GM19023 (cell line): Measurements from ENCODE around the gene PTPN3.

Source experiments
- ATAC-seq: cut with Tn5 transposase; IDR thresholded peaks from one replicate; pipeline ENCODE4 v1.9.1; 2021; ENCODE audit warnings: mild to moderate bottlenecking, moderate library complexity; ENCODE audit not compliant: unreplicated experiment

Gene PTPN3

GRCh38 chr9:109477258-109478050 lies 20.7 kb downstream of the PTPN3 start:
- ATAC-seq = peak; percentile 86

GRCh38 chr9:109476642-109477257 lies 21.4 kb downstream of the PTPN3 start:
- ATAC-seq = no peak

- no peak for ATAC-seq
These were observed 22.6 kb downstream of the PTPN3 start for GRCh38 chr9:109475526-109475925.

GRCh38 chr9:109474944-109475343 lies 23.2 kb downstream of the PTPN3 start:
- ATAC-seq = no peak

- no peak for ATAC-seq
These were observed 23.9 kb downstream of the PTPN3 start for GRCh38 chr9:109474170-109474569.

GRCh38 chr9:109473329-109473728 lies 24.8 kb downstream of the PTPN3 start:
- no peak for ATAC-seq

- ATAC-seq = no peak
These were observed 26.4 kb downstream of the PTPN3 start for GRCh38 chr9:109471475-109472393.

- ATAC-seq = peak; percentile 95
These were observed 28.3 kb downstream of the PTPN3 start for GRCh38 chr9:109469646-109470358.

- ATAC-seq = no peak
These were observed 29.2 kb downstream of the PTPN3 start for GRCh38 chr9:109468927-109469326.

GRCh38 chr9:109467936-109468335 lies 30.2 kb downstream of the PTPN3 start:
- no peak for ATAC-seq

GRCh38 chr9:109466623-109467590 lies 31.2 kb downstream of the PTPN3 start:
- no peak for ATAC-seq

GRCh38 chr9:109463924-109464625 lies 34.0 kb downstream of the PTPN3 start:
- ATAC-seq = no peak

- ATAC-seq = no peak
These were observed 37.5 kb downstream of the PTPN3 start for GRCh38 chr9:109460576-109460975.

- ATAC-seq = no peak
These were observed 38.7 kb downstream of the PTPN3 start for GRCh38 chr9:109459423-109459822.

GRCh38 chr9:109458453-109459211 lies 39.5 kb downstream of the PTPN3 start:
- ATAC-seq = no peak

GRCh38 chr9:109456811-109457210 lies 41.3 kb downstream of the PTPN3 start:
- no peak for ATAC-seq

GRCh38 chr9:109455861-109456260 lies 42.2 kb downstream of the PTPN3 start:
- no peak for ATAC-seq

- ATAC-seq = no peak
These were observed 42.7 kb downstream of the PTPN3 start for GRCh38 chr9:109455391-109455790.
